ENCODE data around the gene DBN1. TPM values are rescaled to one million over a fixed set of nuclear protein-coding genes. Genes with fewer than 3 reads are reported as not detected.

Gene DBN1
- total and polyA plus RNA-seq, 9 of the 15 experiments (the other 6 are each of a cell fraction or from before 2014, with no cell fraction given) = 0.25 to 87.2 (median 27.9) TPM

DNA sequence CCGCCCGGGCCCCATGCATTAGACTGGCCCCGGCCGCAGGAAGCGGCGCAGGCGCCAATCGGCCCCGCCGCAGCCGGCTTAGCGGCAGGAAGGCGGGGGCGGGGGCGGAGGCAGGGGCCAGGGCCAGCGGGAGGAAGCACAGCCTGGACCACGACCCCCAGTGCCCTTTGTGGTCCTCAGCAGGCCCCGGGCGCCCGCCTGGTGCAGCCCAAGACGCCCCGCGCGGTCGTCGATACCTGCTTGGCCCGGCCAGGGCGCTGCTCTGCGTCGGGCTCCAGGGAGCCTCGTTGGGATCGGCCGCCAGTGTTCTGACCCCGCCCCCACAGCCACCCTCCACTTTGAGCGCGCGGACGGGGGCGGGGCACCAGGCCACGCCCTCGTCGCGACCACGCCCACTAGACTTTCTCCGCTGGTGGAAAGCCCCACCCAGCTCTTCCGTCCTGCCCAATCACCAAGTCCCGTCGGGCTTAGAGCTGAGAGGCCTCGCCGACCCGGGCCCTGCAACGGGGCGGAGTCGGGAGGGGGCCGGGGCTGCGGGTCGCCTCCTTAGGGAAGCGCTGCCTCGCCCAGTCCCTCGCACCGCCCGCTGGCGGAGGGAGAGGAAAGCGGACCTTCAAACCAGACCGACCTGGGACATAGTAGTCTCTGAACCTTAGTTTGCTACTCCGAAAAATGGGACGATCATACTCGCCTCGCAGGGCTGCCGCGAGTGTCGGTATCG is 24.0 kb upstream of the DBN1 start, which contains the start of gene PDLIM7 (continued):
- TF ChIP-seq, protein P1, sequence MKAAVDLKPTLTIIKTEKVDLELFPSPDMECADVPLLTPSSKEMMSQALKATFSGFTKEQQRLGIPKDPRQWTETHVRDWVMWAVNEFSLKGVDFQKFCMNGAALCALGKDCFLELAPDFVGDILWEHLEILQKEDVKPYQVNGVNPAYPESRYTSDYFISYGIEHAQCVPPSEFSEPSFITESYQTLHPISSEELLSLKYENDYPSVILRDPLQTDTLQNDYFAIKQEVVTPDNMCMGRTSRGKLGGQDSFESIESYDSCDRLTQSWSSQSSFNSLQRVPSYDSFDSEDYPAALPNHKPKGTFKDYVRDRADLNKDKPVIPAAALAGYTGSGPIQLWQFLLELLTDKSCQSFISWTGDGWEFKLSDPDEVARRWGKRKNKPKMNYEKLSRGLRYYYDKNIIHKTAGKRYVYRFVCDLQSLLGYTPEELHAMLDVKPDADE (conservative IDR thresholded peaks at IDR 0.05; ENCODE audit: control insufficient read depth, low read depth, low read length) = 0 out of 2 replicates have a peak, but pooled peaks have one; percentile 79
- TF ChIP-seq ZNF589 (CRISPR knock-in tag; IDR thresholded peaks at IDR 0.05; ENCODE audit: low read depth) (peak; percentile 9; the same call in 1 of the 2 replicates), ZFPM2 (CRISPR knock-in tag; IDR thresholded peaks at IDR 0.05) (0 out of 2 replicates have a peak, but pooled peaks have one; percentile 82), ZNF408 (CRISPR knock-in tag; IDR thresholded peaks at IDR 0.05; ENCODE audit: low read depth) (no peak), L3MBTL2 (IDR thresholded peaks at IDR 0.05) (peak; percentile 43), EP400 (IDR thresholded peaks at IDR 0.05) (peak; percentile 51), HMGN3 (IDR thresholded peaks at IDR 0.05; ENCODE audit: borderline replicate concordance, extremely low read depth, insufficient read length, low read depth, low read length) (peak; percentile 82), MLX (CRISPR knock-in tag; conservative IDR thresholded peaks at IDR 0.05) (0 out of 4 replicates have a peak, but pooled peaks of 1 of the 2 experiments have one; percentile 70), POLR2A (conservative IDR thresholded peaks at IDR 0.05) (peak; percentile 97), PHF20 (IDR thresholded peaks at IDR 0.05; ENCODE audit: partially characterized antibody) (peak; percentile 70), MYNN (IDR thresholded peaks at IDR 0.05) (peak; percentile 14; the same call in 1 of the 2 replicates), MYNN (CRISPR knock-in tag; IDR thresholded peaks at IDR 0.05) (no peak), ZNF830 (CRISPR knock-in tag; IDR thresholded peaks at IDR 0.05) (peak; percentile 81; the same call in 1 of the 2 replicates), NFRKB (IDR thresholded peaks at IDR 0.05; ENCODE audit: low read depth) (no peak; the same call in 1 of the 2 replicates), HMG20B (CRISPR knock-in tag; IDR thresholded peaks at IDR 0.05) (no peak), NFATC3 (IDR thresholded peaks at IDR 0.05) (no peak), YY1 (IDR thresholded peaks at IDR 0.05; ENCODE audit: borderline replicate concordance in 1 of 3, control insufficient read depth in 1 of 3, extremely low read depth in 1 of 3, insufficient read depth in 3 of 3, insufficient read length in 1 of 3, insufficient replicate concordance in 2 of 3, low read depth in 1 of 3, low read length in 2 of 3) (peak in 2 of 3 experiments; percentile 13 to 66)
- TF ChIP-seq, protein P2, sequence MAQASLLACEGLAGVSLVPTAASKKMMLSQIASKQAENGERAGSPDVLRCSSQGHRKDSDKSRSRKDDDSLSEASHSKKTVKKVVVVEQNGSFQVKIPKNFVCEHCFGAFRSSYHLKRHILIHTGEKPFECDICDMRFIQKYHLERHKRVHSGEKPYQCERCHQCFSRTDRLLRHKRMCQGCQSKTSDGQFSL (CRISPR knock-in tag; IDR thresholded peaks at IDR 0.05) = 0 out of 2 replicates have a peak, but pooled peaks have one; percentile 57
- TF ChIP-seq, protein P2 (tag; IDR thresholded peaks at IDR 0.05) = no peak
- TF ChIP-seq, protein P3, sequence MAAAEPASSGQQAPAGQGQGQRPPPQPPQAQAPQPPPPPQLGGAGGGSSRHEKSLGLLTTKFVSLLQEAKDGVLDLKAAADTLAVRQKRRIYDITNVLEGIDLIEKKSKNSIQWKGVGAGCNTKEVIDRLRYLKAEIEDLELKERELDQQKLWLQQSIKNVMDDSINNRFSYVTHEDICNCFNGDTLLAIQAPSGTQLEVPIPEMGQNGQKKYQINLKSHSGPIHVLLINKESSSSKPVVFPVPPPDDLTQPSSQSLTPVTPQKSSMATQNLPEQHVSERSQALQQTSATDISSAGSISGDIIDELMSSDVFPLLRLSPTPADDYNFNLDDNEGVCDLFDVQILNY (CRISPR knock-in tag; IDR thresholded peaks at IDR 0.05) = no peak

All from K562 (cell line).